Activated T-cell treated with anti-CD3 and anti-CD28 coated beads, Interleukin-2, amount 50 U/mL, for 72 hours (primary cell): ENCODE results near the gene GRIA1. TPM values are rescaled to one million over a fixed set of nuclear protein-coding genes. Genes with fewer than 3 reads are reported as not detected.

ENCODE experiments used
- ATAC-seq, 2 donors: fragments of 150-1000 bp; cut with Tn5 transposase; replicated peaks in 1 of 2; 2 replicates each; pipeline ENCODE4 v1.10.0; 2021; ENCODE audit warnings: moderate library complexity in 2 of 2, mild to moderate bottlenecking in 1 of 2
- DNase-seq, 2 donors: peaks; one replicate each; pipeline ENCODE4 v3.0.0; 2021 to 2022; ENCODE audit warnings: mixed read lengths in 1 of 2
- H3K27ac Mint-ChIP-seq: one replicate; pipeline ENCODE4 v1.8.0; 2022; ENCODE audit warnings: mild to moderate bottlenecking, moderate library complexity, mixed read lengths
- H3K27me3 Mint-ChIP-seq: one replicate; pipeline ENCODE4 v1.8.0; 2022; ENCODE audit warnings: low read depth, mixed read lengths
- H3K36me3 Mint-ChIP-seq, 2 donors: one replicate each; pipeline ENCODE4 v1.8.0; 2022; ENCODE audit warnings: mixed read lengths in 2 of 2, mild to moderate bottlenecking in 1 of 2; ENCODE audit not compliant: insufficient read depth in 2 of 2
- H3K4me1 Mint-ChIP-seq: one replicate; pipeline ENCODE4 v1.8.0; 2022; ENCODE audit warnings: low read depth, mixed read lengths
- H3K4me3 Mint-ChIP-seq, 2 donors: one replicate each; pipeline ENCODE4 v1.8.0; 2022; ENCODE audit warnings: mild to moderate bottlenecking in 2 of 2, mixed read lengths in 2 of 2, moderate library complexity in 2 of 2
- H3K9me3 Mint-ChIP-seq, 2 donors: one replicate each; pipeline ENCODE4 v1.8.0; 2022; ENCODE audit warnings: mixed read lengths in 2 of 2
- total RNA-seq, 2 donors: library from RNA; stranded (reverse); gene quantifications; one replicate each; pipeline ENCODE4 v1.2.3, GENCODE V29; 2022

Gene GRIA1
- total RNA-seq, 2 donors from 2014 or later = not detected

- no peak overlapping the region for H3K4me3 Mint-ChIP-seq
- DNase-seq (no peak), ATAC-seq (no peak)
- no peaks in the 10 kb centered on the region for H3K4me1 Mint-ChIP-seq
- H3K27ac Mint-ChIP-seq = no peak overlapping the region
- H3K27me3 Mint-ChIP-seq = no peaks in the 10 kb centered on the region
- H3K9me3 Mint-ChIP-seq = peaks cover 3 to 5% of the 10 kb centered on the region in 2 donors
- no peaks in the 10 kb centered on the region for H3K36me3 Mint-ChIP-seq
Observed at GRCh38 chr5:153542536-153542935, 52.1 kb downstream of the GRIA1 start.

- ATAC-seq (peak; percentile 25 to 38), DNase-seq (no peak)
- Mint-ChIP-seq H3K27ac (no peak overlapping the region), H3K27me3 (no peaks in the 10 kb centered on the region), H3K36me3 (no peaks in the 10 kb centered on the region), H3K9me3 (peaks cover 3 to 5% of the 10 kb centered on the region in 2 donors), H3K4me3 (no peak overlapping the region), H3K4me1 (no peaks in the 10 kb centered on the region)
Observed at GRCh38 chr5:153543288-153543687, 52.8 kb downstream of the GRIA1 start.

- no peak overlapping the region for H3K27ac Mint-ChIP-seq
- no peaks in the 10 kb centered on the region for H3K27me3 Mint-ChIP-seq
- no peak for ATAC-seq
- H3K9me3 Mint-ChIP-seq = peaks cover 3 to 5% of the 10 kb centered on the region in 2 donors
- no peaks in the 10 kb centered on the region for H3K4me1 Mint-ChIP-seq
- no peak for DNase-seq
- no peaks in the 10 kb centered on the region for H3K36me3 Mint-ChIP-seq
- no peak overlapping the region for H3K4me3 Mint-ChIP-seq
Observed at GRCh38 chr5:153543959-153544470, 53.5 kb downstream of the GRIA1 start.

- H3K27me3 Mint-ChIP-seq = no peaks in the 10 kb centered on the region
- H3K4me1 Mint-ChIP-seq = no peaks in the 10 kb centered on the region
- ATAC-seq (no peak), DNase-seq (no peak)
- H3K9me3 Mint-ChIP-seq = peaks cover 3 to 5% of the 10 kb centered on the region in 2 donors
- no peak overlapping the region for H3K4me3 Mint-ChIP-seq
- H3K36me3 Mint-ChIP-seq = no peaks in the 10 kb centered on the region
- H3K27ac Mint-ChIP-seq = peak overlapping the region; percentile 23
Observed at GRCh38 chr5:153544706-153545105, 54.2 kb downstream of the GRIA1 start.

- Mint-ChIP-seq H3K4me3 (no peak overlapping the region), H3K4me1 (no peaks in the 10 kb centered on the region), H3K36me3 (no peaks in the 10 kb centered on the region), H3K9me3 (peaks cover 3 to 5% of the 10 kb centered on the region in 2 donors), H3K27ac (no peak overlapping the region), H3K27me3 (no peaks in the 10 kb centered on the region)
- ATAC-seq (no peak), DNase-seq (no peak)
Observed at GRCh38 chr5:153546566-153546965, 56.1 kb downstream of the GRIA1 start.

- no peak for ATAC-seq
- H3K36me3 Mint-ChIP-seq = no peaks in the 10 kb centered on the region
- H3K4me1 Mint-ChIP-seq = no peaks in the 10 kb centered on the region
- no peak for DNase-seq
- no peaks in the 10 kb centered on the region for H3K9me3 Mint-ChIP-seq
- no peak overlapping the region for H3K27ac Mint-ChIP-seq
- no peak overlapping the region for H3K4me3 Mint-ChIP-seq
- no peaks in the 10 kb centered on the region for H3K27me3 Mint-ChIP-seq
Observed at GRCh38 chr5:153551537-153552079, 61.1 kb downstream of the GRIA1 start.

- H3K9me3 Mint-ChIP-seq = no peaks in the 10 kb centered on the region
- ATAC-seq (no peak), DNase-seq (no peak)
- no peak overlapping the region for H3K4me3 Mint-ChIP-seq
- H3K27ac Mint-ChIP-seq = no peak overlapping the region
- no peaks in the 10 kb centered on the region for H3K4me1 Mint-ChIP-seq
- H3K27me3 Mint-ChIP-seq = no peaks in the 10 kb centered on the region
- H3K36me3 Mint-ChIP-seq = no peaks in the 10 kb centered on the region
Observed at GRCh38 chr5:153552886-153553285, 62.4 kb downstream of the GRIA1 start.

GRCh38 chr5:153555420-153556114, 65.1 kb downstream of the GRIA1 start:
- ATAC-seq (no peak), DNase-seq (no peak)
- Mint-ChIP-seq H3K27me3 (no peaks in the 10 kb centered on the region), H3K9me3 (no peaks in the 10 kb centered on the region), H3K4me1 (no peaks in the 10 kb centered on the region), H3K27ac (no peak overlapping the region), H3K4me3 (peak overlapping the region in 1 of 2 donors; percentile 10), H3K36me3 (no peaks in the 10 kb centered on the region)

- no peaks in the 10 kb centered on the region for H3K36me3 Mint-ChIP-seq
- H3K4me3 Mint-ChIP-seq = no peak overlapping the region
- no peak for ATAC-seq
- H3K27ac Mint-ChIP-seq = no peak overlapping the region
- peaks cover 0 to 5% of the 10 kb centered on the region in 2 donors for H3K9me3 Mint-ChIP-seq
- H3K27me3 Mint-ChIP-seq = no peaks in the 10 kb centered on the region
- no peak for DNase-seq
- no peaks in the 10 kb centered on the region for H3K4me1 Mint-ChIP-seq
Observed at GRCh38 chr5:153558957-153559356, 68.5 kb downstream of the GRIA1 start.

GRCh38 chr5:153559926-153560325, 69.5 kb downstream of the GRIA1 start:
- no peak overlapping the region for H3K4me3 Mint-ChIP-seq
- DNase-seq (no peak), ATAC-seq (no peak)
- no peaks in the 10 kb centered on the region for H3K27me3 Mint-ChIP-seq
- no peak overlapping the region for H3K27ac Mint-ChIP-seq
- peaks cover 0 to 5% of the 10 kb centered on the region in 2 donors for H3K9me3 Mint-ChIP-seq
- H3K36me3 Mint-ChIP-seq = no peaks in the 10 kb centered on the region
- no peaks in the 10 kb centered on the region for H3K4me1 Mint-ChIP-seq

- no peaks in the 10 kb centered on the region for H3K27me3 Mint-ChIP-seq
- peaks cover 1 to 5% of the 10 kb centered on the region in 2 donors for H3K9me3 Mint-ChIP-seq
- ATAC-seq (no peak), DNase-seq (no peak)
- H3K4me3 Mint-ChIP-seq = no peak overlapping the region
- no peaks in the 10 kb centered on the region for H3K36me3 Mint-ChIP-seq
- no peak overlapping the region for H3K27ac Mint-ChIP-seq
- H3K4me1 Mint-ChIP-seq = no peaks in the 10 kb centered on the region
Observed at GRCh38 chr5:153562189-153562588, 71.7 kb downstream of the GRIA1 start.

GRCh38 chr5:153565822-153566221, 75.4 kb downstream of the GRIA1 start:
- H3K9me3 Mint-ChIP-seq = peaks cover 1 to 5% of the 10 kb centered on the region in 2 donors
- no peaks in the 10 kb centered on the region for H3K4me1 Mint-ChIP-seq
- no peak overlapping the region for H3K27ac Mint-ChIP-seq
- no peak for ATAC-seq
- no peaks in the 10 kb centered on the region for H3K36me3 Mint-ChIP-seq
- H3K4me3 Mint-ChIP-seq = no peak overlapping the region
- DNase-seq = no peak
- no peaks in the 10 kb centered on the region for H3K27me3 Mint-ChIP-seq

GRCh38 chr5:153569036-153569435, 78.6 kb downstream of the GRIA1 start:
- Mint-ChIP-seq H3K36me3 (no peaks in the 10 kb centered on the region), H3K9me3 (peaks cover 0 to 1% of the 10 kb centered on the region in 2 donors), H3K4me1 (no peaks in the 10 kb centered on the region), H3K4me3 (no peak overlapping the region), H3K27ac (no peak overlapping the region), H3K27me3 (no peaks in the 10 kb centered on the region)
- ATAC-seq (no peak), DNase-seq (no peak)

GRCh38 chr5:153571162-153571561, 80.7 kb downstream of the GRIA1 start:
- peaks cover 0 to 1% of the 10 kb centered on the region in 2 donors for H3K9me3 Mint-ChIP-seq
- ATAC-seq = no peak
- H3K36me3 Mint-ChIP-seq = no peaks in the 10 kb centered on the region
- DNase-seq = no peak
- no peak overlapping the region for H3K27ac Mint-ChIP-seq
- H3K4me3 Mint-ChIP-seq = no peak overlapping the region
- H3K4me1 Mint-ChIP-seq = no peaks in the 10 kb centered on the region
- no peaks in the 10 kb centered on the region for H3K27me3 Mint-ChIP-seq
